Uterus (tissue), 4 donors: ENCODE data around the gene WDR45B. TPM values are rescaled to one million over a fixed set of nuclear protein-coding genes. Genes with fewer than 3 reads are reported as not detected.

ENCODE experiments used
- DNase-seq, 2 donors: peaks; one replicate each; pipeline ENCODE4 v3.0.0-alpha.2; 2019 to 2020
- H3K27ac ChIP-seq, 2 donors: fragments of 200-600 bp; sonication (generic); 1 replicate in 1 of 2; 2 replicates in 1 of 2; pipeline ENCODE4 v1.5.1; 2016 to 2018
- H3K27me3 ChIP-seq, 2 donors: fragments of 200-600 bp; sonication (generic); one replicate each; pipeline ENCODE4 v1.5.1; 2018 to 2019; ENCODE audit warnings: control low read depth in 1 of 2
- H3K36me3 ChIP-seq, 2 donors: fragments of 200-600 bp; sonication (generic); one replicate each; pipeline ENCODE4 v1.5.1; 2019; ENCODE audit warnings: control low read depth in 1 of 2
- H3K4me1 ChIP-seq, 2 donors: fragments of 200-600 bp; sonication (generic); one replicate each; pipeline ENCODE4 v1.5.1; 2018 to 2019; ENCODE audit warnings: control low read depth in 1 of 2
- H3K4me3 ChIP-seq, 2 donors: fragments of 200-600 bp; sonication (generic); 1 replicate in 1 of 2; 2 replicates in 1 of 2; pipeline ENCODE4 v1.5.1; 2018 to 2019; ENCODE audit warnings: mild to moderate bottlenecking in 1 of 2
- H3K9me3 ChIP-seq, 2 donors: fragments of 200-600 bp; sonication (generic); one replicate each; pipeline ENCODE4 v1.5.1; 2019; ENCODE audit warnings: control low read depth in 1 of 2
- POLR2A ChIP-seq, 2 donors: fragments of 450-650 bp; IDR thresholded peaks; one replicate each; pipeline ENCODE4 v1.6.1; 2016; ENCODE audit warnings: antibody characterized with exemption in 2 of 2, mild to moderate bottlenecking in 1 of 2, moderate library complexity in 1 of 2
- intact Hi-C: fragments of 100-400 bp; cut with DNase I; formaldehyde crosslinking; loops from one replicate; pipeline ENCODE4 v1.15.1; 2023; ENCODE audit warnings: low total_unique reads
- microRNA-seq: library from miRNA; unstranded; fragments of <30 nt; microRNA quantifications from one replicate; pipeline ENCODE4, GENCODE V29; 2016; ENCODE audit warnings: borderline microRNAs expressed, borderline replicate concordance
- small RNA-seq: library from RNA; depleted of rRNA; stranded (forward); fragments of <200 nt; gene quantifications from one replicate; pipeline ENCODE3, GENCODE V24; 2016
- total RNA-seq, 4 donors: library from RNA; depleted of rRNA in 3 of 4; stranded (reverse); fragments of >200 nt in 3 of 4; gene quantifications; one replicate each; pipeline versions ENCODE4 v1.1.0 to v1.2.4, GENCODE V29; 2014 to 2023
- TF ChIP-seq, protein P1 (sequence below), 4 experiments: fragments of 200-600 bp in 2 of 4; fragments of 450-650 bp in 2 of 4; sonication (generic) in 2 of 4; IDR thresholded peaks; one replicate each; pipeline ENCODE4 v1.5.1; 2016 to 2019; ENCODE audit warnings: antibody characterized with exemption in 4 of 4, mild to moderate bottlenecking in 2 of 4, moderate library complexity in 1 of 4
- donor health status: DM: yes; HTN: yes; CAD: no.

WDR45B gene
- total RNA-seq, 4 donors from 2014 or later, result 56.5 to 111 (median 85.4) TPM

DNA sequence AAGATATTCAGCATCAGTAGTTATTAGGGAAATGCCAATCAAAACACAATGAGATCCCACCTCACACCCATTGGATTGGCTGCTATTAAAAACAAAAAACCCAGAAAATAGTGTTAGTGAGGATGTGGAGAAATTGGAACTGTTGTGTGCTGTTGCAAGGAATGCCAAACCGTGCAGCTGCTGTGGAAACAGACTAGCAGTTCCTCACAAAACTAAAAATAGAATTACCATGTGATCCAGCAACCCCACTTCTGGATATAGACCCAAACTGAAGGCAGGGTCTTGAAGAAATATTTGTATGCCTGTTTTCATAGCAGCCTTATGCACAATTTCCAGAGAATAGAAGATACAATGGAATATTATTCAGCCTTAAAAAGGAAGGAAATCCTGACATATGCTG is 82.7 kb downstream of the WDR45B start:
- H3K36me3 ChIP-seq, result no peaks in the 10 kb centered on the region
- no peak for DNase-seq
- no peak overlapping the region for H3K27ac ChIP-seq
- no peaks in the 10 kb centered on the region for H3K27me3 ChIP-seq
- peaks cover 0 to 7% of the 10 kb centered on the region in 2 donors for H3K4me1 ChIP-seq
- intact Hi-C loops, result no loop called here
- H3K9me3 ChIP-seq, result no peaks in the 10 kb centered on the region
- TF ChIP-seq, protein P1, sequence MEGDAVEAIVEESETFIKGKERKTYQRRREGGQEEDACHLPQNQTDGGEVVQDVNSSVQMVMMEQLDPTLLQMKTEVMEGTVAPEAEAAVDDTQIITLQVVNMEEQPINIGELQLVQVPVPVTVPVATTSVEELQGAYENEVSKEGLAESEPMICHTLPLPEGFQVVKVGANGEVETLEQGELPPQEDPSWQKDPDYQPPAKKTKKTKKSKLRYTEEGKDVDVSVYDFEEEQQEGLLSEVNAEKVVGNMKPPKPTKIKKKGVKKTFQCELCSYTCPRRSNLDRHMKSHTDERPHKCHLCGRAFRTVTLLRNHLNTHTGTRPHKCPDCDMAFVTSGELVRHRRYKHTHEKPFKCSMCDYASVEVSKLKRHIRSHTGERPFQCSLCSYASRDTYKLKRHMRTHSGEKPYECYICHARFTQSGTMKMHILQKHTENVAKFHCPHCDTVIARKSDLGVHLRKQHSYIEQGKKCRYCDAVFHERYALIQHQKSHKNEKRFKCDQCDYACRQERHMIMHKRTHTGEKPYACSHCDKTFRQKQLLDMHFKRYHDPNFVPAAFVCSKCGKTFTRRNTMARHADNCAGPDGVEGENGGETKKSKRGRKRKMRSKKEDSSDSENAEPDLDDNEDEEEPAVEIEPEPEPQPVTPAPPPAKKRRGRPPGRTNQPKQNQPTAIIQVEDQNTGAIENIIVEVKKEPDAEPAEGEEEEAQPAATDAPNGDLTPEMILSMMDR (IDR thresholded peaks at IDR 0.05), result no peak
- no peak for TF ChIP-seq POLR2A (IDR thresholded peaks at IDR 0.05)
- H3K4me3 ChIP-seq, result no peak overlapping the region

Small RNAs within 50 kb of the gene (microRNA-seq; reads per million reads assigned to microRNA genes)
- 2.0 reads per million for gene MIR4525

Small RNAs within 50 kb of the gene (small RNA-seq; reads per million reads assigned to genes)
- gene MIR4525, result not detected

Other genes with a start within 250 kb of the WDR45B start
- gene HEXD, start 230.1 kb downstream of the WDR45B start, total RNA-seq, result 10 to 100 TPM; 15.9 to 53.7 (median 39.8) TPM
- gene OGFOD3, start 229.9 kb downstream of the WDR45B start, total RNA-seq, result 10 to 100 TPM; 15.0 to 44.4 (median 24.8) TPM
- gene CYBC1, start 197.7 kb downstream of the WDR45B start, total RNA-seq, result 10 to 100 TPM; 12.0 to 93.7 (median 32.5) TPM
- 10 to 100 TPM; 15.3 to 55.5 (median 33.3) TPM for gene NARF, start 189.7 kb downstream of the WDR45B start, total RNA-seq
- 10 to 100 TPM; 15.9 to 70.9 (median 42.7) TPM for gene FOXK2, start 128.7 kb downstream of the WDR45B start, total RNA-seq
- 10 to 100 TPM in 2 of 4 donors, 1 to 10 TPM in 2; 4.1 to 18.5 (median 11.3) TPM for gene RAB40B, start 50.3 kb upstream of the WDR45B start, total RNA-seq
- 10 to 100 TPM in 3 of 4 donors, 1 to 10 TPM in 1; 1.2 to 97.6 (median 32.7) TPM for gene FN3KRP, start 68.3 kb upstream of the WDR45B start, total RNA-seq
- 10 to 100 TPM in 2 of 4 donors, 1 to 10 TPM in 2; 1.8 to 26.3 (median 7.1) TPM for gene FN3K, start 87.2 kb upstream of the WDR45B start, total RNA-seq
- 100 to 1,000 TPM in 1 of 4 donors, 10 to 100 TPM in 3; 35.9 to 142 (median 61.3) TPM for gene TBCD, start 103.6 kb upstream of the WDR45B start, total RNA-seq
- gene ZNF750, start 191.6 kb upstream of the WDR45B start, total RNA-seq, result under 1 TPM in 2 of 4 donors, not detected in 2; under 0.01 to 0.07 TPM